Suprapubic skin (tissue), 4 donors: ENCODE measurements around the gene HIBADH.

Experiments used
- EP300 ChIP-seq: sonication (generic); formaldehyde crosslinking; IDR thresholded peaks from one replicate; pipeline ENCODE4 v1.6.1; 2017; ENCODE audit warnings: antibody characterized with exemption
- POLR2A ChIP-seq, 2 donors: fragments of 450-650 bp; IDR thresholded peaks; one replicate each; pipeline ENCODE4 v1.6.1; 2017; ENCODE audit warnings: antibody characterized with exemption in 2 of 2, mild to moderate bottlenecking in 2 of 2, moderate library complexity in 2 of 2
- POLR2AphosphoS5 ChIP-seq, 3 donors: sonication (generic); formaldehyde crosslinking; IDR thresholded peaks; one replicate each; pipeline ENCODE4 v1.6.1; 2017; ENCODE audit warnings: antibody characterized with exemption in 3 of 3
- TF ChIP-seq, protein P1 (sequence below), 2 donors: fragments of 200-600 bp in 1 of 2; fragments of 450-650 bp in 1 of 2; sonication (generic) in 1 of 2; IDR thresholded peaks; one replicate each; pipeline ENCODE4 v1.5.1; 2016 to 2019; ENCODE audit warnings: antibody characterized with exemption in 2 of 2, mild to moderate bottlenecking in 1 of 2, moderate library complexity in 1 of 2

DNA sequence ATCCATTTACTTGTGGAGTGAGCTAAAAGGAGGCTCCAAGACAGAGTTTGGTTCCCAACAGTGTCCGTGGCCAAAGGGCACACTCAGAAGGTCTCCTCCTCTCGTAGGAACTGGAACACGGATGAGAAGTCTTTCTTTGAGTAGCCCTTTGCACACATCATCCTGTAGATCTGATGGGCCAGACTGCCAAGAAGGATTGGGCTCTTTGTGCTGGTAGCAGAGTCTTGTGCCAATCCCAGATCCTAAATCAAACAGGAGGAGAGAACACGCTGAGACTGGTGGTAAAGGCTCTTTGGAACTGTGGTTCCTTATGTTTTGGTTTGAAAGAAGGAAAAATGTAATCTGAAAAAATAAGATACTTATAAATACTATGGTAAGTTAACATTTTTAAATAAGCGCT, 136.6 kb downstream of the HIBADH start:
- TF ChIP-seq, protein P1, sequence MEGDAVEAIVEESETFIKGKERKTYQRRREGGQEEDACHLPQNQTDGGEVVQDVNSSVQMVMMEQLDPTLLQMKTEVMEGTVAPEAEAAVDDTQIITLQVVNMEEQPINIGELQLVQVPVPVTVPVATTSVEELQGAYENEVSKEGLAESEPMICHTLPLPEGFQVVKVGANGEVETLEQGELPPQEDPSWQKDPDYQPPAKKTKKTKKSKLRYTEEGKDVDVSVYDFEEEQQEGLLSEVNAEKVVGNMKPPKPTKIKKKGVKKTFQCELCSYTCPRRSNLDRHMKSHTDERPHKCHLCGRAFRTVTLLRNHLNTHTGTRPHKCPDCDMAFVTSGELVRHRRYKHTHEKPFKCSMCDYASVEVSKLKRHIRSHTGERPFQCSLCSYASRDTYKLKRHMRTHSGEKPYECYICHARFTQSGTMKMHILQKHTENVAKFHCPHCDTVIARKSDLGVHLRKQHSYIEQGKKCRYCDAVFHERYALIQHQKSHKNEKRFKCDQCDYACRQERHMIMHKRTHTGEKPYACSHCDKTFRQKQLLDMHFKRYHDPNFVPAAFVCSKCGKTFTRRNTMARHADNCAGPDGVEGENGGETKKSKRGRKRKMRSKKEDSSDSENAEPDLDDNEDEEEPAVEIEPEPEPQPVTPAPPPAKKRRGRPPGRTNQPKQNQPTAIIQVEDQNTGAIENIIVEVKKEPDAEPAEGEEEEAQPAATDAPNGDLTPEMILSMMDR (IDR thresholded peaks at IDR 0.05) = no peak
- TF ChIP-seq POLR2A (IDR thresholded peaks at IDR 0.05) (no peak), EP300 (no peak), POLR2AphosphoS5 (IDR thresholded peaks at IDR 0.05) (no peak)
